HFFc6 (cell line): ENCODE data around the gene RGPD4. TPM values are rescaled to one million over a fixed set of nuclear protein-coding genes. Genes with fewer than 3 reads are reported as not detected.
"Not testable (repeated sequence)": the region's sequence is repeated elsewhere in the genome, so short reads cannot be mapped to it uniquely, and the experiment has no call there.

Source experiments
- DNase-seq: peaks from one replicate; pipeline ENCODE4 v3.0.0-alpha.2; 2018
- H3K27ac Mint-ChIP-seq: 2 replicates; pipeline ENCODE4 v1.8.0; 2020; ENCODE audit warnings: mild to moderate bottlenecking, mixed read lengths
- H3K27me3 Mint-ChIP-seq: 2 replicates; pipeline ENCODE4 v1.8.0; 2021; ENCODE audit warnings: mild to moderate bottlenecking, moderate library complexity, mixed read lengths; ENCODE audit not compliant: insufficient read depth
- H3K36me3 Mint-ChIP-seq: 2 replicates; pipeline ENCODE4 v1.8.0; 2021; ENCODE audit warnings: low read depth, mixed read lengths
- H3K4me1 Mint-ChIP-seq: 2 replicates; pipeline ENCODE4 v1.8.0; 2020; ENCODE audit warnings: low read depth, mixed read lengths
- H3K4me3 Mint-ChIP-seq: 2 replicates; pipeline ENCODE4 v1.8.0; 2020; ENCODE audit warnings: mild to moderate bottlenecking, moderate library complexity, mixed read lengths
- H3K9me3 Mint-ChIP-seq: 2 replicates; pipeline ENCODE4 v1.8.0; 2020; ENCODE audit warnings: mild to moderate bottlenecking, mixed read lengths
- long read RNA-seq: library from polyadenylated mRNA; unstranded; transcript quantifications from one replicate; pipeline ENCODE4 v2.0.0, GENCODE V29; 2019
- total RNA-seq, 6 experiments: library from RNA; stranded (reverse); fragmentation: NEBNext Ultra II Directional; extraction: Animal tissue kit (Norgen Biotek cat#: 25700); gene quantifications; 2 replicates in 1 of 6; 3 replicates in 5 of 6; pipeline ENCODE4 v1.2.3, GENCODE V29; 2021
- TF ChIP-seq, protein P1 (sequence below): fragments of 200-600 bp; sonication (generic); IDR thresholded peaks from 2 replicates; pipeline ENCODE4 v1.5.0; 2021; ENCODE audit warnings: antibody characterized with exemption, mild to moderate bottlenecking

The RGPD4 gene
- under 1 TPM in 1 of 6 experiments, not detected in 5; 0.09 TPM for total RNA-seq
- long read RNA-seq: 0 reads

DNA sequence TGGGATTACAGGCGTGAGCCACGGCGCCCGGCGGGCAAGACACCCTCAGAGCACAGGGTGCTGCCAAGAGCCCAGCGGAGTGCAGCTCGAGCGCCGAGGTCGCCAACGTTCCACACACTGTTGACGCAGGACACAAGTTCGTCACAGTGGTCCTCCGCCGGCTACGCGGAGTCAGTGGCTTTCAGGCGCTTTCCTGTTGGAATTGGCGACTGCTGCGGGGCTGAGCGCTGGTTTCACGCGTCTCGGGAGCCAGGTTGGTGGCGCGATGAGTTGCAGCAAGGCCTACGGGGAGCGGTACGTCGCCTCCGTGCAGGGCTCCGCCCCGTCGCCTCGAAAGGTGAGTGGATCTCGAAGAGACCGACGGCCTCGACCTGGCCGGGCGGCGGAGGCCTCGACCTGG is at the start of gene RGPD4:
Gene RGPD4 (plus strand): TSS at position 144 of the 400 bp plus-strand sequence. CDS start 122 bp downstream, at position 266.
- not testable (repeated sequence) for H3K9me3 Mint-ChIP-seq, H3K27me3 Mint-ChIP-seq, H3K36me3 Mint-ChIP-seq, H3K27ac Mint-ChIP-seq, H3K4me1 Mint-ChIP-seq, H3K4me3 Mint-ChIP-seq, DNase-seq

DNA sequence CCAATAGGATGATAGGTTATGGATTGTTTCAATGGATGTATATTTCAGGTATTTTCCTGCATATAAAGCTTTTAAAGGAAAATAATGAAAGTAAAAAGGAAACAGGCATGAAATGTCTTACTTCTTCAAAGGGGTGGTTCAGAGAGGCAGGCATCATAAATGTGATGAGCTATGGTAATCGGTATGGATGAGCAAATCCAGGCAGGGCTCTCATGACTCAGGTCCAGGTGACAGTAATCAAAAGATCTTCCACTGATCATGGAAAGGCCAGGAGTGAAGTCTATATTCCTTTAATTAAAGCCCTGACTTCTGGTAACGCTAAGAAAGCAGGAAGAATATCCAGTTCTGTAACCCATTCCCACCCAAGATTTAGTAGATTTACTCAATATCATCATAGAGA is 48.7 kb upstream of the RGPD4 start:
- no peak overlapping the region for H3K4me3 Mint-ChIP-seq
- TF ChIP-seq, protein P1, sequence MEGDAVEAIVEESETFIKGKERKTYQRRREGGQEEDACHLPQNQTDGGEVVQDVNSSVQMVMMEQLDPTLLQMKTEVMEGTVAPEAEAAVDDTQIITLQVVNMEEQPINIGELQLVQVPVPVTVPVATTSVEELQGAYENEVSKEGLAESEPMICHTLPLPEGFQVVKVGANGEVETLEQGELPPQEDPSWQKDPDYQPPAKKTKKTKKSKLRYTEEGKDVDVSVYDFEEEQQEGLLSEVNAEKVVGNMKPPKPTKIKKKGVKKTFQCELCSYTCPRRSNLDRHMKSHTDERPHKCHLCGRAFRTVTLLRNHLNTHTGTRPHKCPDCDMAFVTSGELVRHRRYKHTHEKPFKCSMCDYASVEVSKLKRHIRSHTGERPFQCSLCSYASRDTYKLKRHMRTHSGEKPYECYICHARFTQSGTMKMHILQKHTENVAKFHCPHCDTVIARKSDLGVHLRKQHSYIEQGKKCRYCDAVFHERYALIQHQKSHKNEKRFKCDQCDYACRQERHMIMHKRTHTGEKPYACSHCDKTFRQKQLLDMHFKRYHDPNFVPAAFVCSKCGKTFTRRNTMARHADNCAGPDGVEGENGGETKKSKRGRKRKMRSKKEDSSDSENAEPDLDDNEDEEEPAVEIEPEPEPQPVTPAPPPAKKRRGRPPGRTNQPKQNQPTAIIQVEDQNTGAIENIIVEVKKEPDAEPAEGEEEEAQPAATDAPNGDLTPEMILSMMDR: no peak
- H3K27ac Mint-ChIP-seq: no peak overlapping the region
- H3K36me3 Mint-ChIP-seq: no peaks in the 10 kb centered on the region
- no peaks in the 10 kb centered on the region for H3K4me1 Mint-ChIP-seq
- no peaks in the 10 kb centered on the region for H3K27me3 Mint-ChIP-seq
- DNase-seq: no peak
- H3K9me3 Mint-ChIP-seq: peaks cover 10% of the 10 kb centered on the region

DNA sequence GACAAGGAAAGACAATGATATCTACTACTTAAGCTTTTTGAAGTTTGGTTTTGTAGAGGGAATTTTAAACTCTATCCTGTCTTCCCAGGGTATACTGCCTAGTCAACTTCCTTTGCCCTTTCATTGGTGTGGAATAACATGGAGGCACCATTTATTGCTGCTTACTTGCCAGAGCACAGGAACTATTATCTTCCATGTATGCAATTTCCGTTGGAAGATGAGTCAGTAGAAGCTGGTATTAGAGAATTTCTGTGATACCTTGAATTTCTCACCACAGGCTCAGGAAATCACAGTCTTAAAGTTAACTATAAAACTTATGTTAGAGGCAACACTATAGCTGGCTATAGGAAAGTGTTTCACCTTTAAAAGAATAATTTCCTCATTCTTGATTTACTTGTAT is 40.9 kb upstream of the RGPD4 start:
- no peak overlapping the region for H3K4me3 Mint-ChIP-seq
- no peaks in the 10 kb centered on the region for H3K36me3 Mint-ChIP-seq
- TF ChIP-seq, protein P1: no peak
- peaks cover 14% of the 10 kb centered on the region; the same call in 1 of the 2 replicates for H3K9me3 Mint-ChIP-seq
- no peak overlapping the region for H3K27ac Mint-ChIP-seq
- DNase-seq: no peak
- H3K27me3 Mint-ChIP-seq: no peaks in the 10 kb centered on the region
- no peaks in the 10 kb centered on the region for H3K4me1 Mint-ChIP-seq

DNA sequence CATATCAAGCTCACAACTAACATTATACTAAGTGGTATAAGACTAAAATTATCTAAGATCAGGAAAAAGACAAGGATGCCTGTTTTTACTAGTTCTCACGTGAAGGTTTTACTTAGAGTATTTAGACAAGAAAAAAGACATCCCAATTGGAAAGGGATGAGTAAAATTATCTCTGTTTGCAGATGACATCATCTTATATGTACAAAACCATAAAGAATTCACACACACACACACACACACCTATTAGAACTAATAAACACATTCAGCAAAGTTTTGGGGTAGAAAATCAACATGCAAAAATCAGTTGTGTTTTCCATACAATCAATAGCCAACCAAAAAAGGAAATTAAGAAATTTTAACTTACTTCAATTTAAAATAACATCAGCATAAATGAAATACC is 35.9 kb upstream of the RGPD4 start:
- DNase-seq: no peak
- TF ChIP-seq, protein P1: no peak
- no peaks in the 10 kb centered on the region for H3K36me3 Mint-ChIP-seq
- H3K27ac Mint-ChIP-seq: no peak overlapping the region
- no peaks in the 10 kb centered on the region for H3K27me3 Mint-ChIP-seq
- H3K9me3 Mint-ChIP-seq: peaks cover 18% of the 10 kb centered on the region; the same call in 1 of the 2 replicates
- H3K4me3 Mint-ChIP-seq: no peak overlapping the region
- no peaks in the 10 kb centered on the region for H3K4me1 Mint-ChIP-seq

DNA sequence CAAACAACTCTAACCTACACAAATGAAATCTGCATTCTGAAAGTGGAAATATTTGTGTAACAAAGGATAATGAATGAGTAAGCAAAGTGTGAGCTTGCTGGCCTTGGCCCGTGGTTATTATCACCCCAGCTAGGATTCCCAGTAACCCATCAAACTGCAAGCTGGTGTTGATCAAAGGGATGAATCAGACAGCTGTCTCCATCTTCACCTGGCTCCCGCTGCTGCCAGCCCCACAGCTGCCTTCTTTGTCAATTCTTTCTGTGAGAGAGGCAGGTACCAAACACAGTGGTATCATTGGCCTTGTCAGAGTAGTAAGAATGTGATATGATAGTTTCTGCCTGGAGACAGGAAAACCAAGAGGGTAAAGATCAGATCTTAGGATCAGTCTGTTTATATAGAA is 25.2 kb upstream of the RGPD4 start:
- Mint-ChIP-seq H3K4me3 (no peak overlapping the region), H3K9me3 (peaks cover 30% of the 10 kb centered on the region), H3K27me3 (no peaks in the 10 kb centered on the region), H3K36me3 (no peaks in the 10 kb centered on the region; the same call in 1 of the 2 replicates), H3K4me1 (no peaks in the 10 kb centered on the region), H3K27ac (no peak overlapping the region)
- DNase-seq: no peak
- TF ChIP-seq, protein P1: no peak

DNA sequence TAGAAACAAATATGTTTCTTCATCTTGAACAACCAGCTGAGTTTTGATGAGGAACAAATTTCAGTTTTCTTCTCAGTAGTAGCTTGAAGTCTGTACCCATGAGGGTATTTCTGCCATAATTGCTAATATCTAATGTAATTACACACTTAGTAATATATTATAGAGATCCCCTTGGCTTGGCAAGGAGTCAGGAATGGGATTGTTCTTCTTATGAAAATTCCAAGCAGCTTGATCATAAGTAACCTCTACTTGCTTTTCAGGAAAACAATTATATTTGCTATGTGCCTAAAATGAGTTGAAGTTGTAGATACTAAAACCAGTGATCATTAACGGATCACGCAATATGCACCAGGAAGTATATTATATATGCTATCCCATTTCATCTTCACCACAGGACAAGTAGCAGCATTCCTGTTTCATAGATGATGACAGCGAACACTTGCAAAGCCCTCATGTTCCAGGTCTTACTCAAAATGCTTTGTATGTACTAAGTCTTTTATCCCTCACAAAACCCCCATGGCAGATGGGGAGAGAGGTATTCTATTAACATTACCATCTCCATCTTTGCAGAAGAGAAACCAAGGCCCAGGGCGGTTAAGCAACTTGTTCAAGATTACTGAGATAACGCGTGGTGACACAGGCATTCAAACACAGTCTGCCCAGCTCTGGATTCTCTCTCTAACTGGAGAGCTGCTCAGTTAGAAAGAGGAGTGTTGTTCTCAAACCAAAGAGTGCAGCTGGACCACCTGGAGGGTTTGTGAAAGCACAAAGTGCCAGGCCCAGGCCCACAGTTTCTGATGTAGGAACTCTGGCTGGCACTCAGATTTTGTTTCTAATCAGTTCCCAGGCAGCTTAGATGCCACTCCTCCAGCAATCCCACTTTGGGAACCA is 21.8 kb upstream of the RGPD4 start:
- H3K4me1 Mint-ChIP-seq: no peaks in the 10 kb centered on the region
- DNase-seq: no peak
- peaks cover 25% of the 10 kb centered on the region for H3K9me3 Mint-ChIP-seq
- TF ChIP-seq, protein P1: no peak
- H3K4me3 Mint-ChIP-seq: no peak overlapping the region
- H3K36me3 Mint-ChIP-seq: no peaks in the 10 kb centered on the region; the same call in 1 of the 2 replicates
- no peaks in the 10 kb centered on the region; the same call in 1 of the 2 replicates for H3K27me3 Mint-ChIP-seq
- no peak overlapping the region for H3K27ac Mint-ChIP-seq
